Measurements from ENCODE around the gene KCNT2.

The KCNT2 gene

DNA sequence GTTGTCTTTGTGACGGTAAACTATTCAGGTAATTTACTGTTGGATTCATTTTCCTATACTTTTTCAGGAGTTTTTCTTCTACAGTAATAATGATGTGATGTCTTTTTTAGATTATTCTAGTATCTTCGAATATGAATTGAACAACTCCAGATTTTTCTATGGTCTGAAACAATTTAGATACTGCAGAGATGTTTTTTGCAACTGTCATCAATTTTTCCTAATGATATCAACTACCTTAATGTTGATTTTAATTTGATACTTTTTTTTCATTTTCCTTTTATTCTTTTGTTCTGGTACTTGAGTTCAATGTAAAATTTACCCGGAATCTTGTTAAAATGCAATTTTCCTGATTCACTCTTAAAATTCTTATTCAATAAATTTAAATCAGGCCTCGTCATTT, 110.4 kb downstream of the KCNT2 start:
- H3K4me1 ChIP-seq (ENCODE audit: control insufficient read depth in 1 of 2, insufficient read depth in 1 of 2, low read depth in 1 of 2, low read length in 1 of 2): no peaks in the 10 kb centered on the region
- TF ChIP-seq, protein P1, sequence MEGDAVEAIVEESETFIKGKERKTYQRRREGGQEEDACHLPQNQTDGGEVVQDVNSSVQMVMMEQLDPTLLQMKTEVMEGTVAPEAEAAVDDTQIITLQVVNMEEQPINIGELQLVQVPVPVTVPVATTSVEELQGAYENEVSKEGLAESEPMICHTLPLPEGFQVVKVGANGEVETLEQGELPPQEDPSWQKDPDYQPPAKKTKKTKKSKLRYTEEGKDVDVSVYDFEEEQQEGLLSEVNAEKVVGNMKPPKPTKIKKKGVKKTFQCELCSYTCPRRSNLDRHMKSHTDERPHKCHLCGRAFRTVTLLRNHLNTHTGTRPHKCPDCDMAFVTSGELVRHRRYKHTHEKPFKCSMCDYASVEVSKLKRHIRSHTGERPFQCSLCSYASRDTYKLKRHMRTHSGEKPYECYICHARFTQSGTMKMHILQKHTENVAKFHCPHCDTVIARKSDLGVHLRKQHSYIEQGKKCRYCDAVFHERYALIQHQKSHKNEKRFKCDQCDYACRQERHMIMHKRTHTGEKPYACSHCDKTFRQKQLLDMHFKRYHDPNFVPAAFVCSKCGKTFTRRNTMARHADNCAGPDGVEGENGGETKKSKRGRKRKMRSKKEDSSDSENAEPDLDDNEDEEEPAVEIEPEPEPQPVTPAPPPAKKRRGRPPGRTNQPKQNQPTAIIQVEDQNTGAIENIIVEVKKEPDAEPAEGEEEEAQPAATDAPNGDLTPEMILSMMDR (IDR thresholded peaks at IDR 0.05): no peak
- no peak overlapping the region for H3K4me3 ChIP-seq (ENCODE audit: low read depth in 1 of 2, low read length in 1 of 2)
- no peaks in the 10 kb centered on the region for H3K36me3 ChIP-seq
- no peak overlapping the region for H3K27ac ChIP-seq
- no peaks in the 10 kb centered on the region for H3K27me3 ChIP-seq
- no peaks in the 10 kb centered on the region for H3K9me3 ChIP-seq

DNA sequence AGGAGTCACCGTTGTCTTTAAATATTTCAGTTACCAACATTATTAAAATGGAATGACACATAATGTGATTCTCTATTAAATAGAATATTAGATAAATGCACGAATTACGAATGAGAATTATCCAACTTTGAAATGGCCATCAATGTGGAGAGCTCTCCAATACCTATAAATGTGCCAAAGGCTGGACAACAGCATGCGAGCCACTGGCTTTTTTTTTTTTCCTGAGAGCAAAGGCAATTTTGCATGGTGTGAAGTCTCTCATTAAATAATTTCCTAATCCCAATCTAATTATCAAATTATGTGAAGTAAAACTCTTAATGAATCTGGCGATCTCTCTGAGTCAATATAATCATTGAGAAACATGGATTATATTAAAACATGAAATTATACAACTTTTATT, 113.5 kb downstream of the KCNT2 start:
- TF ChIP-seq, protein P1 (IDR thresholded peaks at IDR 0.05): no peak
- no peaks in the 10 kb centered on the region for H3K27me3 ChIP-seq
- H3K4me1 ChIP-seq (ENCODE audit: control insufficient read depth in 1 of 2, insufficient read depth in 1 of 2, low read depth in 1 of 2, low read length in 1 of 2): no peaks in the 10 kb centered on the region
- H3K4me3 ChIP-seq (ENCODE audit: low read depth in 1 of 2, low read length in 1 of 2): no peak overlapping the region
- H3K9me3 ChIP-seq: no peaks in the 10 kb centered on the region
- no peak overlapping the region for H3K27ac ChIP-seq
- H3K36me3 ChIP-seq: no peaks in the 10 kb centered on the region

DNA sequence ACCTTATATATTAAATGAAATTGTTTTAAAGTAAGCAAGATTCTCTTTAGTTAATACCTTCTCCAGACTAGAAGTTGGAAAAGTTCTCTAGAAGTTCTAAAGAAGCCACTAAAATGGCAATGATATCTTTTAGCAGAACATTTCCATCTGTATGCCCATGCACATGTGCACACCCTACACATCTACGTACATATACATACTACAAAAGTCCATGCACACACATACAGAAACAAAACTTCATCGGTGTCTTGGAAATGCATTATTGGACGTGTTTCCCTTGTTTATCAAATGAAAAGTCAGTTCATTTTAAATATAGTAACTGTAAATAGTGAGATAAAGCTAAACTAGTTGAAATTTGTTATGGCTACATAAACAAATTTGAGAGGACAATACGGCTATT, 114.4 kb downstream of the KCNT2 start:
- no peaks in the 10 kb centered on the region for H3K27me3 ChIP-seq
- no peak overlapping the region for H3K4me3 ChIP-seq (ENCODE audit: low read depth in 1 of 2, low read length in 1 of 2)
- no peaks in the 10 kb centered on the region for H3K36me3 ChIP-seq
- H3K27ac ChIP-seq: no peak overlapping the region
- no peaks in the 10 kb centered on the region for H3K9me3 ChIP-seq
- H3K4me1 ChIP-seq (ENCODE audit: control insufficient read depth in 1 of 2, insufficient read depth in 1 of 2, low read depth in 1 of 2, low read length in 1 of 2): no peaks in the 10 kb centered on the region
- TF ChIP-seq, protein P1 (IDR thresholded peaks at IDR 0.05): no peak

DNA sequence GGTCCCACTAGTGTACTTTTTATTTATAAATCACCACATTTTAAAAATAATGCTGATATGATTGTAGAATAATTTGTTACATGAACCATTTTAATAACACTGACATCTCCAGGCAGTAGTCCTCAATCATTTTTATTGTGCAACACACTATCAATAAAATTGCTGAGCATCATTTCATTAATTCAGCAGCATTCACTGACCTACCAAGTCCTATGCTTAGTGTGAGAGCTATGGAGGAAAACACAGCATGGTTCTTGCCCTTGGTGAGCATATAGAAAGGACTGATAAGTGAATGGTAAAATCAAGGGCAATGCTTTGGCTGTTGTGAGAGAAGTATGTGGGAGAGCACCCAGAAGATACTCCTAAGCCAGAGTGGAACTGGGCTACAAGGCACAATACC, 119.7 kb downstream of the KCNT2 start:
- H3K4me1 ChIP-seq (ENCODE audit: control insufficient read depth in 1 of 2, insufficient read depth in 1 of 2, low read depth in 1 of 2, low read length in 1 of 2): no peaks in the 10 kb centered on the region
- no peaks in the 10 kb centered on the region for H3K27me3 ChIP-seq
- no peak overlapping the region for H3K4me3 ChIP-seq (ENCODE audit: low read depth in 1 of 2, low read length in 1 of 2)
- no peak overlapping the region for H3K27ac ChIP-seq
- TF ChIP-seq, protein P1 (IDR thresholded peaks at IDR 0.05): no peak
- H3K9me3 ChIP-seq: no peaks in the 10 kb centered on the region
- H3K36me3 ChIP-seq: no peaks in the 10 kb centered on the region

DNA sequence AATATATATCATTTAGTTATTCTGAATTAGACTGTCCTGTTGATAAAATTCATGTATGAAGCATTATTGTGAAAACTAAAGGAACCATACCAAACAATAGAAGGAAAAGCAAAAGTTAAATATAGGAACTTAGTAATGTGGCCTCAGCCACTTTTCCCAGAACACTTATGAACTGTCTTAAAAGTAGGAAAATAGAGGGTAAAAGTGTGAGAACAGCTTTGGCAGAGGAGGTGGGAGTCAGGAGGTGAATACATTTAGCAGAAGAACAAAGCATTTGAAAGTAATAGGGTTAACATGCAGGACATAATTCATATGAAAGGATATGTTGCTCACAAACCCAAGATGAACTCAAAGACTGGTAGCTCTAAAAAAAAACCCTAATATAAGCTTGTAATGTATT, 121.9 kb downstream of the KCNT2 start:
- TF ChIP-seq, protein P1 (IDR thresholded peaks at IDR 0.05): no peak
- H3K27ac ChIP-seq: no peak overlapping the region

DNA sequence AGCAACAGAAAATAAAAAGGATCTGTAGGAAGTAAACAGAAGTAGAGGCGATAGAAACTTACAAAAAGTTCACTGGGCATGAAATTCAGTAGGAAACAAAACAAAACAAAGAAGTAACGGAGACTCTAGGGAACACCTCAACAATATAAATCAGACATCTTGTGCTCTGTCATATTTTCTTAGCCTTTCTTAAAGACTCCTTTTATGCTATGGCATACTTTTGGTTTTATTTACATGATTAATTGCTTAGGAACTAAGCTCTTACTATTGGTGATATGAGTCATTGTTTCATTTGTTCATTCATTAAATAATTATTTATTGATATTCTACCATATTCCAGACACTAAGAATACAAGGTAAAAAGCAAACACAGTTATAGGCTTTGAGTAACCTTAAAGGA, 126.6 kb downstream of the KCNT2 start:
- Histone ChIP-seq H3K4me3 (ENCODE audit: low read depth in 1 of 2, low read length in 1 of 2) (no peak overlapping the region), H3K27me3 (no peaks in the 10 kb centered on the region), H3K9me3 (no peaks in the 10 kb centered on the region), H3K27ac (no peak overlapping the region), H3K4me1 (ENCODE audit: control insufficient read depth in 1 of 2, insufficient read depth in 1 of 2, low read depth in 1 of 2, low read length in 1 of 2) (no peaks in the 10 kb centered on the region), H3K36me3 (no peaks in the 10 kb centered on the region)
- TF ChIP-seq, protein P1 (IDR thresholded peaks at IDR 0.05): no peak

More for the DNA sequence above, 121.9 kb downstream of the KCNT2 start:
- no peaks in the 10 kb centered on the region for H3K36me3 ChIP-seq
- no peaks in the 10 kb centered on the region for H3K27me3 ChIP-seq
- H3K9me3 ChIP-seq: no peaks in the 10 kb centered on the region
- no peaks in the 10 kb centered on the region for H3K4me1 ChIP-seq (ENCODE audit: control insufficient read depth in 1 of 2, insufficient read depth in 1 of 2, low read depth in 1 of 2, low read length in 1 of 2)
- no peak overlapping the region for H3K4me3 ChIP-seq (ENCODE audit: low read depth in 1 of 2, low read length in 1 of 2)

All from neutrophil (primary cell).